Measurements from ENCODE around the gene NSUN6.

DNA sequence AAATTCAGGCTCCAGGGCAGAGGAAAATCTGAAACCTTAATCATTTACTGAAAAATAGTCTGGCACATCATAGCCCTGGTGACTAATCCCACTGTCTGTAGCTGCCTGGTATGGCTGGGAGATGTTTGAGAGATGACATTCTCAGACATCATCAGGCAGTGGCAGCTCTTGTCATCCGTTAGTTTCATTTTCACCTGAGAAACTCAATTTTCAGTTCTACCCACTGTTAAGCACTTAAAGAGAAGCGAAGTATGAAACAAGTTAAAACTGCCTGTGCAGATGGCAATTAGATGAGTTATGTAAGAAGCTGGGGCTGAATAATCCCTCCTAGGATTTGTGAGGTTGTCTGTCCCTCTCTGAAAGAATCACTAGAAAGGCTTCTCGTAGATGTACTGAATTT, 150.2 kb downstream of the NSUN6 start:
- no peak for TF ChIP-seq EZH2 (IDR thresholded peaks at IDR 0.05; ENCODE audit: insufficient read depth, poor library complexity, severe bottlenecking)
- TF ChIP-seq EZH2phosphoT487 (IDR thresholded peaks at IDR 0.05; ENCODE audit: insufficient read depth, low read depth) = no peak
